DOHH2 (cell line): ENCODE results near the gene EEPD1.

Experiments
- H3F3A ChIP-seq: fragments of 200-600 bp; sonication (generic), shearing (Covaris generic); 2 replicates; pipeline ENCODE4 v1.6.0; 2016; ENCODE audit warnings: antibody characterized with exemption, mild to moderate bottlenecking; ENCODE audit not compliant: control insufficient read depth, insufficient read depth
- H3K27ac ChIP-seq: fragments of 200-600 bp; sonication (generic); 2 replicates; pipeline ENCODE4 v1.5.1; 2014; ENCODE audit warnings: low read depth, mild to moderate bottlenecking, low read length, moderate library complexity
- H3K27me3 ChIP-seq: fragments of 200-600 bp; sonication (generic); 2 replicates; pipeline ENCODE4 v1.6.1; 2014; ENCODE audit warnings: mild to moderate bottlenecking, low read length, mixed read lengths; ENCODE audit not compliant: control insufficient read depth
- H3K36me3 ChIP-seq: fragments of 200-600 bp; sonication (generic); 2 replicates; pipeline ENCODE4 v1.6.1; 2014; ENCODE audit warnings: mild to moderate bottlenecking, low read length, moderate library complexity, mixed read lengths; ENCODE audit not compliant: control insufficient read depth
- H3K4me1 ChIP-seq: fragments of 200-600 bp; sonication (generic); 2 replicates; pipeline ENCODE4 v1.6.1; 2014; ENCODE audit warnings: mild to moderate bottlenecking, low read length, mixed read lengths; ENCODE audit not compliant: control insufficient read depth
- H3K4me2 ChIP-seq: fragments of 200-600 bp; sonication (generic); 2 replicates; pipeline ENCODE4 v1.6.0; 2014; ENCODE audit warnings: mild to moderate bottlenecking, low read length, moderate library complexity
- H3K4me3 ChIP-seq: fragments of 200-600 bp; sonication (generic); 2 replicates; pipeline ENCODE4 v1.5.1; 2014; ENCODE audit warnings: mild to moderate bottlenecking, low read length, mixed read lengths
- H3K79me2 ChIP-seq: fragments of 200-600 bp; sonication (generic); 2 replicates; pipeline ENCODE4 v1.6.1; 2014; ENCODE audit warnings: mild to moderate bottlenecking, low read length, mixed read lengths; ENCODE audit not compliant: control insufficient read depth
- H3K9me2 ChIP-seq: fragments of 200-600 bp; sonication (generic); replicated peaks from 2 replicates; pipeline ENCODE4 v1.6.1; 2014; ENCODE audit warnings: mild to moderate bottlenecking, low read length, mixed read lengths; ENCODE audit not compliant: control insufficient read depth
- H3K9me3 ChIP-seq: fragments of 200-600 bp; sonication (generic); 2 replicates; pipeline ENCODE4 v1.6.1; 2014; ENCODE audit warnings: antibody characterized with exemption, low read length, mixed read lengths; ENCODE audit not compliant: control insufficient read depth, insufficient read depth
- H4K20me1 ChIP-seq: fragments of 200-600 bp; sonication (generic); 2 replicates; pipeline ENCODE4 v1.6.0; 2014; ENCODE audit warnings: low read depth, mild to moderate bottlenecking, antibody characterized with exemption, low read length, moderate library complexity; ENCODE audit not compliant: control insufficient read depth, insufficient read depth
- CTCF ChIP-seq: fragments of 200-600 bp; sonication (generic); IDR thresholded peaks from one replicate; pipeline ENCODE4 v1.5.1; 2014; ENCODE audit warnings: antibody characterized with exemption, mild to moderate bottlenecking, low read depth, low read length; ENCODE audit not compliant: poor library complexity, severe bottlenecking
- EZH2phosphoT487 ChIP-seq: fragments of 200-600 bp; sonication (generic); IDR thresholded peaks from 2 replicates; pipeline ENCODE4 v1.6.1; 2017; ENCODE audit warnings: borderline replicate concordance, mild to moderate bottlenecking, antibody characterized with exemption, low read length, moderate library complexity, mixed read lengths

EEPD1 gene

GRCh38 chr7:36336390-36336789 lies 183.3 kb downstream of the EEPD1 start:
- Histone ChIP-seq H3K4me2 (no peak overlapping the region), H3K79me2 (no peaks in the 10 kb centered on the region)

GRCh38 chr7:36338256-36338655 lies 185.2 kb downstream of the EEPD1 start:
- Histone ChIP-seq H3K27me3 (no peaks in the 10 kb centered on the region), H3F3A (no peaks in the 10 kb centered on the region), H4K20me1 (no peaks in the 10 kb centered on the region), H3K36me3 (no peaks in the 10 kb centered on the region), H3K9me3 (no peaks in the 10 kb centered on the region), H3K9me2 (no peaks in the 10 kb centered on the region), H3K4me3 (no peak overlapping the region), H3K27ac (no peak overlapping the region), H3K4me2 (no peak overlapping the region), H3K79me2 (no peaks in the 10 kb centered on the region), H3K4me1 (no peaks in the 10 kb centered on the region)
- TF ChIP-seq CTCF (no peak), EZH2phosphoT487 (no peak)

More at GRCh38 chr7:36336390-36336789, 183.3 kb downstream of the EEPD1 start:
- no peak overlapping the region for H3K4me3 ChIP-seq
- H3K9me2 ChIP-seq: no peaks in the 10 kb centered on the region
- H3K27ac ChIP-seq: no peak overlapping the region
- no peaks in the 10 kb centered on the region for H3K36me3 ChIP-seq
- TF ChIP-seq CTCF (no peak), EZH2phosphoT487 (no peak)
- no peaks in the 10 kb centered on the region for H4K20me1 ChIP-seq
- H3F3A ChIP-seq: no peaks in the 10 kb centered on the region
- H3K27me3 ChIP-seq: no peaks in the 10 kb centered on the region
- H3K9me3 ChIP-seq: no peaks in the 10 kb centered on the region
- H3K4me1 ChIP-seq: no peaks in the 10 kb centered on the region

GRCh38 chr7:36343548-36343947 lies 190.5 kb downstream of the EEPD1 start:
- H3K9me2 ChIP-seq: no peaks in the 10 kb centered on the region
- peaks cover 11% of the 10 kb centered on the region; the same call in 1 of the 2 replicates for H3K27me3 ChIP-seq
- H3K9me3 ChIP-seq: no peaks in the 10 kb centered on the region
- no peaks in the 10 kb centered on the region for H3F3A ChIP-seq
- H3K4me3 ChIP-seq: no peak overlapping the region
- no peak for TF ChIP-seq EZH2phosphoT487
- TF ChIP-seq CTCF: no peak
- H3K4me1 ChIP-seq: no peaks in the 10 kb centered on the region
- no peaks in the 10 kb centered on the region for H3K79me2 ChIP-seq
- no peak overlapping the region for H3K27ac ChIP-seq
- no peaks in the 10 kb centered on the region for H3K36me3 ChIP-seq
- no peak overlapping the region for H3K4me2 ChIP-seq
- H4K20me1 ChIP-seq: no peaks in the 10 kb centered on the region
